ENCODE measurements around the gene RPS18.
"Not testable (repeated sequence)": the region's sequence is repeated elsewhere in the genome, so short reads cannot be mapped to it uniquely, and the experiment has no call there.

RPS18 gene

DNA sequence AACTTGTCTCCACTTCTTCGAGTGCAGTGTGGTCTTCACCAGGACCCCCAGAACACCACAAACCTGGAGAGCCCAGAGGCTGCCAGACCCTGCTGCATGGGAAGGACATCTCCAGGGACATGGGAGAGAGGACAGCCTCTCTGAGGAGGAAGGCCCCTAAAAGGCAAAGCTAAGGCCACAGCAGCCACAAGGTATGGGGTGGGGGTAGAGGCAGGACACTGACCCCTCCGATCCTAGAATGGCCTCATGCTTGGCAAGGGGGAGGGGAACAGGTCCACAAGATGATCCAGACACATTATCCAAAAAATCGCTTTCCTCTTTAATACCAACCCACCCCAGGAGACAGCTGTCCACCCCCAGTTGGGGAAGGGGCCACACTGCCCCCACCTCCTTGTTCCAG, 6.9 kb downstream of the RPS18 start:
- H3K9me3 Mint-ChIP-seq, result no peaks in the 10 kb centered on the region
- peaks cover 36% of the 10 kb centered on the region for H3K4me1 Mint-ChIP-seq
- peak overlapping the region; percentile 35 for H3K27ac Mint-ChIP-seq
- H3K27me3 Mint-ChIP-seq, result no peaks in the 10 kb centered on the region
- peaks cover 23% of the 10 kb centered on the region for H3K36me3 Mint-ChIP-seq
- peak overlapping the region; percentile 4 for H3K4me3 Mint-ChIP-seq

DNA sequence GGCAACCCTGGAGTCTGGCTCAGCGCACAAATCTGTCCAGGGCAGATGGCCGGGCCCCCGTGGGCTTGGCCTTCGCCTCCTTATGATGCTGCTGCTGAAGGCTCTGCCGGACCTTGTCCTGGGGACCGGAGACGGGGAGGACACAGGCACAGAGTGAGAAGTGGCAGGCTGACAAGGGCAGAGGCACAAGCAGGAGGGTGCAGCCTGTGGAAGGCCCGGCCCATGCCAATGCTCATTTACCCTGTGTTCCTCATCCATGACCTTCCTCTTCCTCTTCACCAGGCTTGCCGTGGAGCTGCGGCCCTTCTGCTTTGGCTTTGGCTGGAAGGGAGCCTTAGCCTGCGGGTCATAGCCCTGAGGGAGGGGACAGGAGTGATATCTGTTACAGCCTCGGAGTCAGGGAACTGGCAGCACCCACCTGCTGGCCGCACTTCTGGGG, 7.4 kb downstream of the RPS18 start:
- Mint-ChIP-seq H3K9me3 (no peaks in the 10 kb centered on the region), H3K27ac (no peak overlapping the region), H3K4me3 (no peak overlapping the region), H3K4me1 (peaks cover 34% of the 10 kb centered on the region), H3K36me3 (peaks cover 21% of the 10 kb centered on the region), H3K27me3 (no peaks in the 10 kb centered on the region)

DNA sequence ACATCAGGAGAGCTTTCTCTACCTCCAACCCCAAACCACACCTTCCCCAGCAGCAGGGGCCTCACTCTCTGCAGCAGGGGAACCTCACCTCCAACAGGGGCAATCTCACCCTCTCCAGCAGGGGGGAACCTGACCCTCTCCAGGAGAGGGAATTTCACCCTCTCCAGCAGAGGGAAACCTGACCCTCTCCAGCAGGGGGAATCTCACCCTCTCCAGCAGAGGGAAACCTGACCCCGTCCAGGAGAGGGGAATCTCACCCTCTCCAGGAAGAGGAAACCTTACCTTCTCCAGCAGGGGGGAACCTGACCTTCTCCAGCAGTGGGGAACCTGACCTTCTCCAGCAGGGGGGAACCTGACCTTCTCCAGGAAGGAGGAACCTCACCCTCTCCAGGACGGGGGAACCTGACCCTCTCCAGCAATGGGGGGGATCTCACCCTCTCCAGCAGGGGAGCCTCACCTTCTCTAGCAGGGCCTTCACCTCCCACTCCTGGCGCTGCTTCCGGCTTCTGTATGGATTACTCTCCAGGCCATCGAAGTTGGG, 8.2 kb downstream of the RPS18 start:
- peak overlapping the region; percentile 46 for H3K27ac Mint-ChIP-seq
- no peaks in the 10 kb centered on the region for H3K9me3 Mint-ChIP-seq
- peaks cover 13% of the 10 kb centered on the region for H3K36me3 Mint-ChIP-seq
- no peaks in the 10 kb centered on the region for H3K27me3 Mint-ChIP-seq
- H3K4me1 Mint-ChIP-seq, result peaks cover 27% of the 10 kb centered on the region
- no peak overlapping the region for H3K4me3 Mint-ChIP-seq

DNA sequence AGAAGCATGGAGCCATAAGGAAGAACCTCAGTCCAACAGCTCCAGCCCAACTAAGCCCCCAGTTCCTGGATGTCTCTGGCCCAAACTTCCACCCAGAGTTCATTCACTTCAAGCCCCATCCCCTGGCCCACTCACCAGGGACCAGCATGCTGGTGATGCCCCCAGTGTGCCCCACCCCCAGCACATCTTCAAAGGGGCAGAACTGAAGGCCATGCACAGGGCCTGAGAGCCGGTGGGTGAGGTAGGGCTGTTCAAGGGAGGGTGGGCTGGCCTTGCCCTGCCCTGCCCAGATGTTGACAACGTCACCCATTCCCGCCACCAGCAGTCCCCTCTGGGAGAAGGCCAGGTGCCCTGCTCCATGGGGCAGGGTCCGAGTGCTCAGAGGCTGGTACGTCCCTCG, 8.7 kb downstream of the RPS18 start:
- Mint-ChIP-seq H3K9me3 (no peaks in the 10 kb centered on the region), H3K27me3 (no peaks in the 10 kb centered on the region), H3K27ac (no peak overlapping the region), H3K36me3 (peaks cover 10% of the 10 kb centered on the region), H3K4me1 (peaks cover 22% of the 10 kb centered on the region), H3K4me3 (no peak overlapping the region)

DNA sequence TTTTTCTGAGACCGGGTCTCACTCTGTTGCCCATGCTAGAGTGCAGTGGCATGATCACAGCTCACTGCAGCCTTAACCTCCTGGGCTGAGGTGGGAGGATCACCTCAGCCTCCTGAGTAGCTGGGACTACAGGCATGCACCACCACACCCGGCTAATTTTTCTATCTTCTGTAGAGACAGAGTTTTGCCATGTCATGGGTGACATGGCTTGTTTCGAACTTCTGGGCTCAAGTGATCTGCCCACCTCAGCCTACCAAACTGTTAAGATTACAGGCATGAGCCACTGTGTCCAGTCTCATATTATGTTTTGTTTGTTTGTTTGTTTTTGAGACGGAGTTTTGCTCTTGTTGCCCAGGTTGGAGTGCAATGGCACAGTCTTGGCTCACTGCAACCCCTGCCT, 13.3 kb downstream of the RPS18 start:
- peaks cover 13% of the 10 kb centered on the region for H3K36me3 Mint-ChIP-seq
- H3K9me3 Mint-ChIP-seq, H3K27me3 Mint-ChIP-seq, H3K4me3 Mint-ChIP-seq, H3K27ac Mint-ChIP-seq: not testable (repeated sequence)
- H3K4me1 Mint-ChIP-seq, result peaks cover 30% of the 10 kb centered on the region

DNA sequence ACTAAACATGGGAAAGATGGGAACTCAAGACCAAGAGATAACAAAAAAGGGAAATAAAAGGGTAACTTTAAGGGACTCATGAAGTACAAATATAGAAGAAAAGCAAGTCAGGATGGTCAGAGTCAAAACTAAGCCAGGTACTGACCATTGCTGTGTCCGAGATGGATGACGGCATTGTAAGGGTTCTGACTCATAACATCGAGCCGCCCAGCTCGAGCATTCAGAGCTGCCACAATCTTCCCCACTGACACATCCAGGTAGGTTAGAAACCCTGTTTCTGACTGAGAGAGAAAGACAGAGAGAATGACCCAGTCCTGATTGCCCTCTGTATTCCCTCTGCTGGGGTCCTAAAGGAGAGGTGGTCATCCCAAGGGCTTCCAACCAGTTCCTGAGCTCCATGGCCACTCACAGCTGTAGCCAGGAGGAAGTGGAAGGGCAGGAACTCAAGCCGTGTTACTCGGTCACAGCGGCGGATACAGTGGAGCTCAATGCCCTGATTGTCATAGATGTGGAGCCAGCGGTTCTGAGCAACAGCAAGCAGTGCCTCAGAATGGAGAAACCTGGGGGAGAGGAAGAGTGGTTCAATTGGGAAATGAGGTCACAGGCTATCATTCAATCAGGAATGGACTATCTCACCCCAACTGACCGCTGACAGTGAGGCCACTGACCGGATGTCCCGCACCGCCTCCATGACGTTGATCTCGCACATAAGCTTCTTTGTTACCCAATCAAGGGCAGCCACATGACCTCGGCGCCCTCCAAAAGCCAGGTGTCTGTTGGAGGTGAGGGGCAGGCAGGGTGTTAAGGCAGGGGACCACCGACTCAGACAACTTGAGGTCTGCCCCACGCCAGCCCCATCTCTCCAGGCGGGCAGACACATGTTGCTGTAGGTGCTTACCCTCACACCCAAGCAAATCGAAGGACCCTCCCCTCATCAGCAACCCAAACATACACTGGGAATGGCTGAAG, 15.4 kb downstream of the RPS18 start:
- H3K27me3 Mint-ChIP-seq, result no peaks in the 10 kb centered on the region
- peaks cover 14% of the 10 kb centered on the region for H3K36me3 Mint-ChIP-seq
- peaks cover 42% of the 10 kb centered on the region for H3K4me1 Mint-ChIP-seq

DNA sequence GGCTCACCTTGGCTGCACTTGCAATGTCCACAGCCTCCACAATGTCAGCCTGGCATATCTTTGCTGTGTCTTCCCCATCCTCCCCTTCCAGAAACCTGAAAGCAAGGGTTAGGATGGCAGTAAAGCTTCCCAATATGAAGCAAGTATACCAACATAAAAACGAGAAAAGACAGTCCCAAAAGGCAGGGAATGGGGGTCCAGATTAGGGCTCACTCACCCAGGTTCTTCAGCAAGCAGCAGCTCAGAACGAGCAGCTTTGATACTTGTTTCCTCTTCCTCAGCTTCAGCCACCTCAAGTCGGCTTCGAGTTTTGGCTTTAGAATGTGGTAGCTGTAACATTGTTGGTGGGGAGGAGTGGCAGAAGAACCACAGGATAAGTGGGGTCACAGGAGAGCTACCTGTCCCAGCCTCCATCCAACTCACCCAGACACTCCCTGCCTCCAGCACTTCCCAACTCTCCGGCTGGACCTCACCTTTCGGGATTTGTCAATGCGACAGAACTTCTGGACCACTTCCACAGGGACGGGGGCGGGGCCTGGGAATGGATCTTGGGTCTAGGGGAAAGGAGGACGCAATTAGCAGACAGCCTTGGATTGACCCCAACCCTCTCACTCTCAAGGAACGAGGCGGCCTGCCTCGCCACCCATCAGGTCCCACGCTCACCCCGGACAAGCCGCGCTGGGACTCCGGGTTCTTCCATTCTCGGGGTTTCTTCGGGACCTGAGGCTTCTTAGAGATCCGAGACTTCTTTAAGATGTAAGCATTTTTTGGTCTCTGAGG, 16.5 kb downstream of the RPS18 start:
- Mint-ChIP-seq H3K36me3 (peaks cover 12% of the 10 kb centered on the region), H3K27me3 (no peaks in the 10 kb centered on the region), H3K4me1 (peaks cover 42% of the 10 kb centered on the region), H3K4me3 (peak overlapping the region; percentile 97), H3K27ac (peak overlapping the region; percentile 94), H3K9me3 (no peaks in the 10 kb centered on the region)

More for the DNA sequence above, 15.4 kb downstream of the RPS18 start:
- H3K9me3 Mint-ChIP-seq, result no peaks in the 10 kb centered on the region
- H3K4me3 Mint-ChIP-seq, result peak overlapping the region; percentile 97
- peak overlapping the region; percentile 71 for H3K27ac Mint-ChIP-seq

DNA sequence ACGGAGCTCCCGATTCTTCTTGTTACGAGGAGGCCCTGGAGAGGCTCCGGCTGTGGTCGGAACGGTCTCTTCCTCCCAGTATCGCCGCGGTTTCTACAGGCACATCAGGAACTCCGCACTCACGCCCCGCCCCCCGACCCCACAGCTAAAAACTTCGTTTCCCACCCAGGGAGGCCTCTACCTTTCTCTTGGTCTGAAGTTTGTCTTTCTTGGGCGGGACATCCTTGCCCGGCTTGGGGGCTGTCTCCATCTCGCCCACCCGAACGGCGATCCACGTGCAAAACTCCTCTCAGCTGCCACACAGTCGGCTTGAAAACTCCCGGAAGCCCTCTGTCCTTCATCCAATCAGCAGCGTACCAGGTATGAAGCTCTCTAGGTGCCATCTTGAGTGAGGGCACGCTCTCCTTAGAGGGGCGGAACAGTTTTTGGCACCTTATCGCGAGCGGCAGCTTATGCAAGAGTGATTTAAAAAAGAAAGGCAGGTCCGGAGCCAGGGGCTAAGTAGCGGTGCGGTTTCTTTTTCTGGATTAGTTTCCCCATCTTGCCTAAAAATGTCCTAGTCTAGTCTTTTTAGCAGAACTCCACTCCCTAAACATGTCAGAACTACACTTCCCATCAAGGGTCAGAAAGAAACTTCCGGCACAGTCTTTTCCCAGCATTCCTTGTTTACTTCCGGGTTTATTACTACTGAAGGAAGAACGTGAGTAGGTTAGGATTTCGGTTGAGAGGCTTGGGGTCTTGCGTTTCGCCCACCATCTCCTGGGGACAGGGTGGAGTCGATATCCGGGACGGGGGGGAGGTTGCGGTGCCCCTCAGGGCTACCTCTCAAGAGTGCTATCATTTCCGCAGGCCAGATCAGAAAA, 17.3 kb downstream of the RPS18 start, which contains the start of the genes PFDN6 and WDR46:
PFDN6 (plus strand) TSS at position 681 of the 863 bp plus-strand sequence. CDS start 256 bp downstream, outside the sequence.
WDR46 (minus strand) TSS at position 319 of the 863 bp plus-strand sequence; CDS start at position 250, 69 bp downstream.
- Mint-ChIP-seq H3K36me3 (peaks cover 15% of the 10 kb centered on the region), H3K27ac (peak within 1 kb of the TSS; percentile 95), H3K9me3 (no peaks in the 10 kb centered on the region), H3K4me1 (peaks cover 42% of the 10 kb centered on the region), H3K4me3 (peak within 1 kb of the TSS; percentile 97), H3K27me3 (no peaks in the 10 kb centered on the region)

DNA sequence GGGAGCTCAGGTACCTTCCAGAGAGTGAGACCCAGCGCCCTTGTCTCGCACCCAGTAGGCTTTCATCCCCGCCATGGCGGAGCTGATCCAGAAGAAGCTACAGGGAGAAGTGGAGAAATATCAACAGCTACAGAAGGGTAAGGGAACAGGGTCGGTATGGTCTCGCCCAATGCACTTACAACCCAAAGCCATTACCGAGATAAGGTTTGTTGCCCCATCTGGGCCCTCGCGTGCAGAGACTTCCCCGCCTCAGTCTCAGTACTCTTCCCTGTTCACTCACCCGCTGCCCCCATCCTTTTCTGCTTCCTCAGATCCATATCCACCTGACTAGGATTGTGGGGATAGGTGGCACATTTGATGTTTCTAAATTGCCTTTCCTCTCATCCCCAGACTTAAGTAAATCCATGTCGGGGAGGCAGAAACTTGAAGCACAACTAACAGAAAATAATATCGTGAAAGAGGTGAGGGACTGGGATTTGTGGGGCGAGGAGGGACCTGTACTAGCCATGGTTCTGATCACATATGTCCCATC, 18.0 kb downstream of the RPS18 start:
- Mint-ChIP-seq H3K4me1 (peaks cover 42% of the 10 kb centered on the region), H3K4me3 (peak overlapping the region; percentile 97), H3K9me3 (no peaks in the 10 kb centered on the region), H3K27me3 (no peaks in the 10 kb centered on the region), H3K36me3 (peaks cover 16% of the 10 kb centered on the region), H3K27ac (peak overlapping the region; percentile 94)

DNA sequence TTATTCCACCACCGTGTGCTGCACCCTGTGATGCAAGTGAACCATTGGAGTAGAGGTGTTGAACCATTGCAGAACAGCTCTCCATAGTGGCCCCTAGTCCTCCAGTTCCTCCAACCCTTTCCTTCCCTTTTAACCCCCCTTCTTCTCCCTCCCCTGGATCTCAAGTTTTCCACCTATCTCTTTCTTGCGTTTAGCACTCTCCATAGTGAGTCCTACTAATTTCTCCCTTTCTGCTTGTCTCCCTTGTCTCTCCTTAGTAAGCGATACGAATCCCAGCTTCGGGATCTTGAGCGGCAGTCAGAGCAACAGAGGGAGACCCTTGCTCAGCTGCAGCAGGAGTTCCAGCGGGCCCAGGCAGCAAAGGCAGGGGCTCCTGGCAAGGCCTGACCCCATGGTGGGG, 18.6 kb downstream of the RPS18 start:
- Mint-ChIP-seq H3K36me3 (peaks cover 16% of the 10 kb centered on the region), H3K4me1 (peaks cover 42% of the 10 kb centered on the region)

DNA sequence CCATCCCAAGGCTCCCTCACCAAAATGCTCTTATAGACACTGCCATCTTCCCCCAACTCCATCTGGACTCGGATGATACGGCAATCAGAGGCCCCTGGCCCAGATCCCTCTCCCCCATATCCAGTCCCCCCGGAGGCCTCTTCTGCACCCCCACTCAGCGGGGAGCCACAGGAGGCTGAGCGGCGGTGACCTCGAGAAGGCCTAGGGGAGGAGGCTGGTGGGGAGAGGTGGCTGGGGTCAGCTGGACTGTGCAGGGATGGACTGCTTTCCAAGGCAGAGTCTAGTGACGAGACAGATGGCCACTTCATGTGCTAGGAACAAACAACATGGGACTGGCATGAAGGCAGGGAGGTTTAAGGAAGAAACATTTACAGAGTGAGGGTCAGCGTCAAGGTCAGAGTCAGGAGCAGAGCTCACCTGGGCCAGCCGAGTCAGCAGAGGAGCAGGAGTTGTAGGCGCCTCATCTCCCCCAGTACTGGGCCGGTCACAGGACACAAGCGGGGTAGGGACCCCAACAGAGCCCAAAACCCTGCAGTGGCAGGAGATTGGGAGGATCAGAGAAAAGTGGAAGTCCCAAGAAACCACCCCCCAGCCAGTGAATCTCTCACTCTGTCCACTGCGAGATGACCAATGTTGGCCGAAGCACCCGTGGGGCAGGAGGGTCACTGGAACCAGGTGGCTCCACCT, 21.3 kb downstream of the RPS18 start:
- Mint-ChIP-seq H3K27me3 (no peaks in the 10 kb centered on the region), H3K4me1 (peaks cover 34% of the 10 kb centered on the region), H3K9me3 (no peaks in the 10 kb centered on the region), H3K4me3 (no peak overlapping the region), H3K27ac (no peak overlapping the region), H3K36me3 (peaks cover 12% of the 10 kb centered on the region)

More for the DNA sequence above, 18.6 kb downstream of the RPS18 start:
- H3K9me3 Mint-ChIP-seq, result no peaks in the 10 kb centered on the region
- H3K27ac Mint-ChIP-seq, result peak overlapping the region; percentile 95
- peak overlapping the region; percentile 97 for H3K4me3 Mint-ChIP-seq
- no peaks in the 10 kb centered on the region for H3K27me3 Mint-ChIP-seq

DNA sequence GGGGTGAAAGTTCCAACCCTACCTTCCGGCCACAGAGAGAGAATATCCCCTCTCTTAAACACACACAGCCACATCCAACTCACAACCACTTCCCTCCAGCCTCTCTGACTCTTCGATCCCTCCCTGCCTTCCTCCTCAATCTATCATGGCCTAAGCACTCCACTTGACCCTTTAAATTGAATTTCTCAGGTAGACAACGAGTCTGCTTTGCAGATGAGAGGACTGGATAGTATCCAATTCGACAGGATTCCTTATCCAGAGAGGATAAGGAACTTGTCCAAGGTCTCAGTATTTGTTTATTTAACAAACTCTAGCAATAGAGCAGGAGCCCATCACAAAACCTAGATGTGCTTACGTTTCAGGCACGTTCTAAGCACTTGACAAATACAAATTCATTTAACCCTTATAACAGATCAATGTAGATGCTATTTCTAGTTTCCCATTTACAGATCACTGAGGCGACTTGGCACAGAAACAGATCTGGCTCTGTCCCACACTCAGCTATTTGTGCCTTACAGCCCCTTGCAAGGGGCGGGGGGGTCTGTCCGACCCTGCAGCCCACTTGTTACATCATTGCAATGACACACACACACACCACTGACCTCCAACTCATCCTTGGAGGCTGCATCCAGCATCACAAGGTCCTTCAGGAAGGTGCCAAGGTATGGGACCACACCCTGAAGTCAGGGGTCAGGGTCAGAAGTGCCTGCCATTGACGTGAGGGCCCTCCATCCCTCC, 22.4 kb downstream of the RPS18 start:
- no peak overlapping the region for H3K4me3 Mint-ChIP-seq
- H3K4me1 Mint-ChIP-seq, result peaks cover 31% of the 10 kb centered on the region
- no peaks in the 10 kb centered on the region for H3K27me3 Mint-ChIP-seq
- peak overlapping the region; percentile 79 for H3K27ac Mint-ChIP-seq
- peaks cover 10% of the 10 kb centered on the region for H3K36me3 Mint-ChIP-seq
- no peaks in the 10 kb centered on the region for H3K9me3 Mint-ChIP-seq

DNA sequence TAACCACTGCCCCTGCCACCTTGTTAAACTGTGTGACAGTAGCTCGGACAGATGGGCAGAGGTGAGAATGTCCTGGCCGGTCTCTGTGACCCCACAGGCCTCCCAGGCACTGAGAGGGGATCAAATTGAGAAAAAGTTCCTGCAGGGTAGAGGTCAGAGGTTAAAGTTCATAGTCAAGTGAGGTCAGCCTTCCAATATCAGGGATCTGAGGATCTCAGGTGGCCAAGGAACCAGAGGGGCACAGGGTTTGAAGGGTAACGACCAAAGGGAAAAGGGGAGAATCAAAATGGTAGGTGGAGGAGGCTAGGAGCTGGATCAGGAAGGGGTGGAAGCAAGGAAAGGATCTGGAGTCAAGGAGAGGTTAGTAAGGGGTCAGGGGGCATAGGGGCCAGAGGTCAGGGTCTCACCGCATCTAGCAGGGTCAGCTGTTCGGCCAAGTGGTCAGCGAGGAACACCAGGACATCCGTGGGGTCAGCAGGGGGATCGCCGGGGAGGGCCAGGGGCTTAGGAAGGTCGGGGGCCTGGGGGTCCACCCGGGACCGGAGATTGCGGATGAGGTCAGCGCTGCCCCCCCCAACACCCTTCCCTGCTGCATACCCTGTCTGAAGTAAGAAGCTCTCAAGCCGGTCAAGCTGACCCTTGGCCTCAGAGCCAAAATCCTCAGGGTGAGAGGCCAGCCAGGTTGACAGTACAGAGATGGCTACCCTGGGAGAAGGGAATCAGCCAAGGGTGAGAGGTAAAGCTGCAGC, 23.9 kb downstream of the RPS18 start:
- no peaks in the 10 kb centered on the region for H3K9me3 Mint-ChIP-seq
- H3K4me1 Mint-ChIP-seq, result peaks cover 30% of the 10 kb centered on the region
- no peaks in the 10 kb centered on the region for H3K27me3 Mint-ChIP-seq
- H3K4me3 Mint-ChIP-seq, result peak overlapping the region; percentile 30
- H3K36me3 Mint-ChIP-seq, result peaks cover 9% of the 10 kb centered on the region
- no peak overlapping the region for H3K27ac Mint-ChIP-seq

Measured in activated naive CD4-positive, alpha-beta T cell treated with anti-CD3 and anti-CD28 coated beads, Interleukin-2, amount 50 U/mL, for 24 hours (primary cell).